Muscle layer of duodenum (tissue), 2 donors: ENCODE measurements around the gene C1QTNF6.

Experiments used
- H3K27ac ChIP-seq: one replicate; pipeline ENCODE4 v1.7.0; 2013; ENCODE audit warnings: mild to moderate bottlenecking, low read length
- H3K27me3 ChIP-seq: one replicate; pipeline ENCODE4 v1.7.0; 2013; ENCODE audit warnings: low read depth, mild to moderate bottlenecking, control low read depth, low read length
- H3K36me3 ChIP-seq, 2 donors: one replicate each; pipeline ENCODE4 v1.7.0; 2013; ENCODE audit warnings: low read length in 2 of 2, control low read depth in 1 of 2, mild to moderate bottlenecking in 1 of 2; ENCODE audit not compliant: insufficient read depth in 2 of 2, control insufficient read depth in 1 of 2
- H3K4me1 ChIP-seq, 2 donors: one replicate each; pipeline ENCODE4 v1.7.0; 2013; ENCODE audit warnings: low read length in 2 of 2, mild to moderate bottlenecking in 2 of 2, control low read depth in 1 of 2, moderate library complexity in 1 of 2; ENCODE audit not compliant: insufficient read depth in 2 of 2, control insufficient read depth in 1 of 2
- H3K4me3 ChIP-seq, 2 donors: one replicate each; pipeline ENCODE4 v1.7.0; 2013; ENCODE audit warnings: low read length in 2 of 2, low read depth in 1 of 2, mild to moderate bottlenecking in 1 of 2
- H3K9me3 ChIP-seq, 2 donors: one replicate each; pipeline ENCODE4 v1.7.0; 2013; ENCODE audit warnings: low read length in 2 of 2, control low read depth in 1 of 2, mild to moderate bottlenecking in 1 of 2; ENCODE audit not compliant: control insufficient read depth in 1 of 2
- donor health status: healthy.

C1QTNF6 gene

DNA sequence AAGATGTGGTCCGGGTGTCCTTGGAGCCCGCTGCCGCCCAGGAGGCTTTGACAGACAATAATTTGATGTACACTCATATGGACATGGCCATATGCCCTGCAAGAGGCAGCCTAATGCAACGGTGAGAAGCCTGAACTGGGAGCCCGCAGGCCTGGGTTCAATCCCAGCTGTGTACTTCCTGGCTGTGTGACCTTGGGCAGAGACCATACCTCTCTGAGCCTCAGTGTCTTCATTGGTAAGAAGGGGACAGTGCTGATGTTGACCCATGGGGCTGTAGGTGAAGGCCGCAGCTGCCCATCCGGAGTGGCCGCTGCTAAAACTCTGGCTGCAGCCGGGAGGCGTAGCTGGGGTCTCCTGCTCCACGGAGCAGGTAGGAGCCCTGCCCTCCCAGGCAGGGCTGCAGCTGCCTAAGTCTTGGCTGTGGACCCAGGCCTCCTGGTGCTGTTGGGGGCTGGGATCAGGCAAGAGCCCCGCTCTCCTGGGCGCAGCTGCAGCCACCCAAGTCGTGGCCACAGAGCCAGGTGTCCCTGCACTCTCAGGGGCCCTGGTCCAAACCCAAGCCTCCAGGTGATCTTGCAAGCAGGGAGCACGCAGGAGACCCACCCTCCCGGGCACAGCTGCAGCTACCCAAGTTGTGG is 47.2 kb downstream of the C1QTNF6 start:
- no peak overlapping the region for H3K27ac ChIP-seq
- no peaks in the 10 kb centered on the region for H3K9me3 ChIP-seq
- H3K27me3 ChIP-seq, result no peaks in the 10 kb centered on the region
- no peaks in the 10 kb centered on the region for H3K36me3 ChIP-seq
- no peaks in the 10 kb centered on the region for H3K4me1 ChIP-seq
- no peak overlapping the region for H3K4me3 ChIP-seq

DNA sequence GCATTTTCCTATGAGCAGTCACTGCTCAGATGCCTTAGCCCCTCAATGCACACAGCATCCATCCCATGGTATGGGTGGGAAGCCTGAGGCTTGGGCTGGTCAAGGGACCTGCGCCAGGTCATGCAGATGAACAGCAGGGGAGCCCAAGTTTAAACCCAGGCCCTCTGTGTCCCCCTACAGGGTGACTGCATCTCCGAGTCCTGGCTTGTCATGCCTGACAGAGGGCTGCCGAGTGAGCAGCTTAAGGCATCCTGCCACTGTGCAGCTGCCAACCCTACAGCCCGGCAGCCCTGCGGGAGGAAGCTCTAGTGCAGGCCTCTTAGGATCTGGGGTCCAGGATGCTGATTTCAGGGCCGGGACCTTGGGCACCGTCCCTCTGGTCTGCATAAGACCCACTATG is 48.3 kb downstream of the C1QTNF6 start:
- H3K4me1 ChIP-seq, result no peaks in the 10 kb centered on the region
- H3K27me3 ChIP-seq, result no peaks in the 10 kb centered on the region
- H3K36me3 ChIP-seq, result no peaks in the 10 kb centered on the region
- no peak overlapping the region for H3K27ac ChIP-seq
- no peak overlapping the region for H3K4me3 ChIP-seq
- H3K9me3 ChIP-seq, result no peaks in the 10 kb centered on the region

DNA sequence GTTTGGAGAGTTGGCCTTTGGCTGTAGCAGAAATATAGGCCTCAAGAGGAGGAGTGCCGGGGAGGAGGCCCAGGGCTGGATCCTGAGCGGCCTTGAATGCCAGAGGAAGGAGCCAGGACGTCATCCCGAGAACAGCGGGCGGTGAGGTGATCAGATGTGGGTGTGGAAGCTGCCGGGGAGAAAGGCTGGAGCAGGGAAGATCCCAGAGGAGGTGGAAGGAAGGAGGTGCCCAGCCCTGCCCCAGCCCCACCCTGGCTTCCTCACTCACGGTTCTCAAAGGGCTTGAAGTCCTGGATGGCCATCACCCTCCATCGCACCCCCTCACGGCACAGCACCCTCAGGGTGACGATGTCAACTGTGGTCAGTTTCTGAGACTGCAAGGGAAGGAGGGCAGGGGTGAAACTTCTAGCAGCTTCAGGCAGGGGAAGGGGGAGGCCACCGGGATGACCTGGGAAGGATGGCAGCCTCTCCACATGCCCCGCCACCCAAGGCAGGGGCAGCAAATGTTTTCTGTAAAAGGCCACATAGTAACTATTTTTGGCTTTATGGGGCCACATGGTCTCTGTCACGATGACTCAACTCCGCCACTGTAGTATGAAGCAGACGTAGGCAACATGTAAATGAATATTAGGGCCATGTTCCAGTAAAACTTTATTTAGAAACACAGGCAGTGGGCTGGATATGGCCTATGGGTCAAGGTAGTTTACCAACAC is 49.0 kb downstream of the C1QTNF6 start:
- Histone ChIP-seq H3K27ac (no peak overlapping the region), H3K36me3 (no peaks in the 10 kb centered on the region), H3K4me3 (no peak overlapping the region), H3K4me1 (no peaks in the 10 kb centered on the region), H3K9me3 (no peaks in the 10 kb centered on the region), H3K27me3 (no peaks in the 10 kb centered on the region)

DNA sequence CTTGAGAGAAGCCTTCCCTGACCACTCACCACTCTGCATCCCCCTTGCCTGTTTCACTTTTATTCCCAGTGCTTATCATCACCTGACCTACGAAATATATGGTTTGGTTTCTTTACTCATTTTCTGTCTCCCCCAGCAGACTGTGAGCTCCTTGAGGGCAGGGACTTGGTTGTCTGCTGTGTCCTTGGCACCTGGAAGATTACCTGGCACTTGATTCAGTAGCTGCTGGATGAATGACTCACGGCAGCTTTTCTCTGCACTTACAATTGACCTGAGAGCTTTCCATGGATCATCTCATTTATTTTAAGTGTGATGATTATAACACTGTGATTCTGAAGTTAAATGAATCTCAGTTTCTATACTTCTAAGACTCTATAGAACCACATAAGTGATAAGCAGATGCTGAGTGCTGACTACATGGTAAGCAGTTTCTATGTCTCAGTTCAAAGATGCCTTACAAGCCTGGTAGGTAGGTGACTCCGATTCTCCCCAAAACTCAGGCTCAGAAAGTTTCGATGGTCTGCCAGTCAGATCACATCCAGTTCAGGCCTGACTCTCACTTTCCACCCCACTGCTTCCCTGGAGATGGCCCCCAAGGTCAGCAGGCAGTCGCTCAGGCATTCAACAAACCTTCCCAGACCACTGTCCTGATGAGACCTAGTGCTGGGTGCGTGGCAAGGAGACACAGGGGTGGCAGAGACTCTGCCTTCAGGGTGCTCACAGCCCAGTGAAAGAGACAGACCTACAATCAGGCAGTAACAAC is 50.0 kb downstream of the C1QTNF6 start:
- H3K4me3 ChIP-seq, result no peak overlapping the region
- no peaks in the 10 kb centered on the region for H3K4me1 ChIP-seq
- no peaks in the 10 kb centered on the region for H3K9me3 ChIP-seq
- H3K36me3 ChIP-seq, result no peaks in the 10 kb centered on the region
- H3K27ac ChIP-seq, result no peak overlapping the region
- no peaks in the 10 kb centered on the region for H3K27me3 ChIP-seq

DNA sequence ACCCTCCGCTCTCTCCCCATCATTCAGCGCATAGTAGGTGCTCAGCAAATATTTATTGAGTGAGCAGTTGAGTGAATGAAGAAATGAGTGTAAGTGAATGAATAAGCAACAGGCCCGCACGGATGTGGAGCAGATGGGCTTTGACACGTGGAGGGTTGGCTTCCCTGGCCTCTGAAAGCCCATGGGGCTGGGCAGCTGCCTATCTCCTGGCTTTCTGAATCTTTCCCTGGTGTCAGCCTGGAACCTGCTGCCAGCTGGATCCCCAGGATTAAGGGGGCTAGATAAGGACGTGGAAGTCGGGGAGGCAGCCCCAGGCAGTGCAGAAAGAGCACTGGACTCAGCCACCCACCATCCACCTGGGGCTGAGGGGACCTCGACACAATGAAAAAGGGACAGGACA is 50.9 kb downstream of the C1QTNF6 start:
- no peaks in the 10 kb centered on the region for H3K9me3 ChIP-seq
- no peaks in the 10 kb centered on the region for H3K36me3 ChIP-seq
- H3K27me3 ChIP-seq, result no peaks in the 10 kb centered on the region
- no peak overlapping the region for H3K27ac ChIP-seq
- no peaks in the 10 kb centered on the region for H3K4me1 ChIP-seq
- no peak overlapping the region for H3K4me3 ChIP-seq

DNA sequence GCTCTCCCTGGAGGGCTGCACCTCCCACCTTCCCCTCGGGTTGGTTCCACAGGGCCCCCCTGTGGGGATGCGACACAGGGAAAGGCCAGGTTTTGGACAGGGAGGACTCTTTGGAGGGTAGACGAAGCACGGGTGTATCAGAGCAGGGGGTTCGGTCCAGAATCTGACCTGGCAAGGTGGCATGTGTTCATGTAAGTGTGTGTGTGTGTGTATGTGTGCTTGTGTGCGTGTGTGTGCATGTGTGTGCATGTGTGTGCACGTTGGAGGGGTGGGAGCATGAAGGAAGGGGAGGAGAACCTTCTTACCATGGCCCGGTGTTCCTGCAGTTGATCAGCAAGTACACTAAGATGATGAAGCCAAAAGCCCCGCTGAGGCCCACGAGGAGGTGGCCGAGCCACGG is 53.0 kb downstream of the C1QTNF6 start:
- H3K9me3 ChIP-seq, result no peaks in the 10 kb centered on the region

DNA sequence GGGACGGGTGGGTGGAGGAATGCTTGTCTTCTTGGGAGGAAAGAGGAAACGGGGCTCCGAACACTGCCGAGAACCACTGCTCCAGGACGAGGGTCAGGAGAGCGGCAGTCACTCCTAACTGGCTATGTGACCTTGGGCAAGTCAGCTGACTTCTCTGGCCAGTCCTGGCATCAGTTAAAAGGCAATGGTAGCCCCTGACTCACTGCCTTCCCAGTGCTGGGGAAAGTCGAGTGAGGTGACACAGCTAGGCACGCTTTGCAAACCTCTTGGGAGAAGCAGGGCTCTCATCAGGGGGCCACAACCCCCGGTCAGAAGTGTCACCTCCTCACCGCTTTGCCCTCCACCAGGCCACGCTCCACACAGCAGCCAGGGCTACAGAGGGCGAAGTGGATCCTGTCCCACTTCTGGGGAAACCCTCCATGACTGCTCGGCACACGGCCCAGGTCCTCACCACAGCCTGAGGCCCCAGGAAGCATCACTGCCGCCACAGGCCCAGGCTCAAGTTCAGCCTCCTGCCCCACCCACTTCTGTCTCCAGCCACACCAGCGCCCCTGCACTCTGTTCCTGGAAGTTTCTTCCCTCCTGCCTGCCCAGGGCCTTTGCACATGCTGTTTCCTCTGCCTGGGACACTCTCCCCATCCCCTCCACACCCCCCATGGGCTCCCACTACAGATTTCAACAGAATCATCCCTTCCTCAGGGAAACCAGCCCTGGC is 54.6 kb downstream of the C1QTNF6 start:
- no peaks in the 10 kb centered on the region for H3K9me3 ChIP-seq
- no peak overlapping the region for H3K4me3 ChIP-seq

More for the DNA sequence above, 53.0 kb downstream of the C1QTNF6 start:
- no peak overlapping the region for H3K4me3 ChIP-seq
- H3K27ac ChIP-seq, result no peak overlapping the region
- no peaks in the 10 kb centered on the region for H3K4me1 ChIP-seq
- H3K36me3 ChIP-seq, result no peaks in the 10 kb centered on the region
- H3K27me3 ChIP-seq, result no peaks in the 10 kb centered on the region

DNA sequence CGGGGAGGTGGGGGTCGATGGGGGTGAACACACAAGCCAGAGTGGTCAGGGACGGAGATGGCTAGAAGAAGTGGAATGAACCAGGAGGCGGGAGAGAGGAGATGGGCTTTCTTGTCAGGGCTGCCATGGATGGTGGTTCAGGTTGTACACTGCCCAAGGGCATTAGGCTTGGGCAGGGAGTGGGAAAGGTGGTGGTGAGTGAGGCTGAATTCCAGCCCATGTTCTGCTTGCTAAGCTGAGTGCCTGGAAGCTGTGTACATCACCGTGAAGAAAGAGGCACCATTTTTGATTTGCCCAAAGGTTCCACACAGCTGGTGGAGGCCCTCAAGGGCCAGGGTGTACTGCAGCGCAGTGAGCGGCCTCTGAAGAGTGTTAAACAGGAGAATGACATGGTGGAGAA is 55.3 kb downstream of the C1QTNF6 start:
- no peaks in the 10 kb centered on the region for H3K4me1 ChIP-seq
- H3K9me3 ChIP-seq, result no peaks in the 10 kb centered on the region
- H3K36me3 ChIP-seq, result no peaks in the 10 kb centered on the region
- H3K27me3 ChIP-seq, result no peaks in the 10 kb centered on the region
- no peak overlapping the region for H3K27ac ChIP-seq
- no peak overlapping the region for H3K4me3 ChIP-seq

More for the DNA sequence above, 54.6 kb downstream of the C1QTNF6 start:
- Histone ChIP-seq H3K4me1 (no peaks in the 10 kb centered on the region), H3K27me3 (no peaks in the 10 kb centered on the region), H3K36me3 (no peaks in the 10 kb centered on the region), H3K27ac (no peak overlapping the region)
